Upper lobe of left lung (tissue), 6 donors: ENCODE results near the gene HSPB1. TPM values are rescaled to one million over a fixed set of nuclear protein-coding genes. Genes with fewer than 3 reads are reported as not detected.
"Not testable (repeated sequence)": the region's sequence is repeated elsewhere in the genome, so short reads cannot be mapped to it uniquely, and the experiment has no call there.

Source experiments
- ATAC-seq, 2 donors: fragments of 200-7000 bp; cut with Tn5 transposase; one replicate each; pipeline ENCODE4 v1.9.1; 2022; ENCODE audit warnings: mild to moderate bottlenecking in 2 of 2, moderate library complexity in 2 of 2; ENCODE audit not compliant: low FRiP score in 2 of 2
- DNase-seq, 2 donors: peaks; one replicate each; pipeline ENCODE4 v3.0.0-alpha.2; 2019 to 2020
- H3K27ac ChIP-seq, 4 donors: fragments of 200-600 bp; sonication (generic); one replicate each; pipeline ENCODE4 v1.5.1; 2016 to 2019
- H3K27me3 ChIP-seq, 4 donors: fragments of 200-600 bp; sonication (generic); one replicate each; pipeline ENCODE4 v1.5.1; 2017 to 2019
- H3K36me3 ChIP-seq, 4 donors: fragments of 200-600 bp; sonication (generic); one replicate each; pipeline ENCODE4 v1.5.1; 2016 to 2019
- H3K4me1 ChIP-seq, 4 donors: fragments of 200-600 bp; sonication (generic); one replicate each; pipeline ENCODE4 v1.5.1; 2018 to 2019
- H3K4me3 ChIP-seq, 4 donors: fragments of 200-600 bp; sonication (generic); one replicate each; pipeline ENCODE4 v1.5.1; 2017 to 2019; ENCODE audit warnings: mild to moderate bottlenecking in 2 of 4, moderate library complexity in 1 of 4
- H3K9me3 ChIP-seq, 4 donors: fragments of 200-600 bp; sonication (generic); one replicate each; pipeline ENCODE4 v1.5.1; 2018 to 2019
- CTCF ChIP-seq, 6 experiments: fragments of 450-650 bp in 4 of 6; fragments of 200-600 bp in 2 of 6; sonication (generic) in 2 of 6; IDR thresholded peaks; one replicate each; pipeline ENCODE4 v1.5.1; 2016 to 2019; ENCODE audit warnings: antibody characterized with exemption in 6 of 6
- EP300 ChIP-seq, 4 donors: sonication (generic); formaldehyde crosslinking; IDR thresholded peaks; one replicate each; pipeline ENCODE4 v1.5.1; 2017; ENCODE audit warnings: antibody characterized with exemption in 4 of 4, control low read depth in 2 of 4
- POLR2A ChIP-seq, 4 donors: fragments of 450-650 bp; IDR thresholded peaks; one replicate each; pipeline ENCODE4 v1.5.1; 2016 to 2017; ENCODE audit warnings: antibody characterized with exemption in 4 of 4, mild to moderate bottlenecking in 2 of 4
- POLR2AphosphoS5 ChIP-seq, 2 donors: sonication (generic); formaldehyde crosslinking; IDR thresholded peaks; one replicate each; pipeline ENCODE4 v1.5.1; 2017; ENCODE audit warnings: antibody characterized with exemption in 2 of 2
- WGBS, 2 donors: methylation state at CpG; one replicate each; pipeline ENCODE4 v1.1.5; 2017 to 2018; 5-methylcytosine and 5-hydroxymethylcytosine counted together
- total RNA-seq, 6 donors: library from RNA; depleted of rRNA in 4 of 6; stranded (reverse); fragments of >200 nt in 4 of 6; gene quantifications; one replicate each; pipeline versions ENCODE4 v1.1.0 to v1.2.1, GENCODE V29; 2016 to 2021
- donor health status: DM: no; HTN: no; CAD: no; lungs with moderate emphysema.
- donor health status: DM: no; HTN: yes; CAD: no; lungs with severe emphysema.

The HSPB1 gene
- total RNA-seq, 6 donors from 2014 or later, result 164 to 703 (median 300) TPM

DNA sequence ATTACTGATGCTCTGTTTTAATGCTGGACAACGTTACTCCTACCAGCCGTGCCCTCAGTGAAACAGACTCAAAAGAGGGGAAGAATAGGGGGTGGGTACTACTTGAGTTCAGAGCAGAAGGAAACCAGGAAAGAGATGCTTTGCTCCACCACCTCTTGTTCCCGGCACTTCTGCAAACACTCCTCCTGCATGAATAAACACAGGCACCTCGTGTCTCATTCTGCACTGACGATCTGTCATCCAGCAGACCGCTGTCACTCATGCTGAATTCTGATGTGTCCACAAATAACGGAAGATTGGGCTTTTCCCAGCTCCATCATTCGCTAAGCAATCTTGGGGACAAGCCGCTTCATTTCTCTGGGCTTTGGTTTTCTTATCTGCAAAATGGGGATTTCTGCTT, 29.6 kb downstream of the HSPB1 start:
- Histone ChIP-seq H3K4me3 (no peak overlapping the region), H3K9me3 (no peaks in the 10 kb centered on the region), H3K27me3 (no peaks in the 10 kb centered on the region), H3K4me1 (peaks cover 22 to 39% (median 30%) of the 10 kb centered on the region in 4 donors), H3K36me3 (peaks cover 4 to 43% (median 18%) of the 10 kb centered on the region in 4 donors), H3K27ac (no peak overlapping the region)
- no peak for TF ChIP-seq CTCF (IDR thresholded peaks at IDR 0.05)
- WGBS, 2 donors, result 41 to 53% methylated on average over 9 of the region's 9 CpGs
- ATAC-seq (no peak), DNase-seq (no peak)

DNA sequence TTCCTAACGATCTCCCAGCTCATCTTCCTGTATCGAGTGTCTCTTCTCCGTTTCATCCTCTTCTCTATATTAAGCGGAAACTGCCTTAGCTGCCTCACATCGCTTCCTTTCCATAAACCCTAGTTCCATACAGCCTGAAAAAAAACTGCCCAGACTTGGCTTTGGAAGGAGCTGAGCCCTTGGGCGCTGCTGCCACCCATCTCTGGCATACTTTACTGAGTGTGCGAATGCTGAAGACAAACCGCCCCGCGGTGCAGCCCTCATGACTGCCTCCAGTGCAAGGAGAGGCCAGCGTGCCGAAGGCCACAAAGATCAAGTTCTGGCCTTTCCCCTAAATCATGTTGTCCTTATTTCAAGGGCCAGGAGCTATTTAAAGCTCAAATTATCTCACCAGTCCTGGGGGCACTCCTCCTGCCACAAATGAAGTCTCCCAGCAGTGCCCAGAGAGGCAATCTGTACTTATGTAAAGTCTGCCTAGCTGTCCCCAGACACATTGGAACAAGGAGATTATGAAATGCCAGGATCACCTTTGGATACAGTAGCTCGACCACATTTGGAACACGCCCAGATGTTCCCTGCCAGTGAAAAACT, 31.1 kb downstream of the HSPB1 start:
- Histone ChIP-seq H3K4me3 (no peak overlapping the region), H3K4me1 (peaks cover 22 to 47% (median 43%) of the 10 kb centered on the region in 4 donors), H3K27me3 (no peaks in the 10 kb centered on the region), H3K27ac (peak overlapping the region in 1 of 4 donors; percentile 70), H3K36me3 (peaks cover 0 to 31% (median 11%) of the 10 kb centered on the region in 4 donors), H3K9me3 (no peaks in the 10 kb centered on the region)
- DNase-seq (peak in 1 of 2 donors; percentile 48), ATAC-seq (peak; percentile 44 to 52)
- TF ChIP-seq POLR2A (IDR thresholded peaks at IDR 0.05) (no peak), POLR2AphosphoS5 (IDR thresholded peaks at IDR 0.05) (no peak), CTCF (IDR thresholded peaks at IDR 0.05) (no peak), EP300 (IDR thresholded peaks at IDR 0.05) (no peak)
- 60 to 71% methylated on average over 9 to 14 of the region's 14 CpGs for WGBS, 2 donors

DNA sequence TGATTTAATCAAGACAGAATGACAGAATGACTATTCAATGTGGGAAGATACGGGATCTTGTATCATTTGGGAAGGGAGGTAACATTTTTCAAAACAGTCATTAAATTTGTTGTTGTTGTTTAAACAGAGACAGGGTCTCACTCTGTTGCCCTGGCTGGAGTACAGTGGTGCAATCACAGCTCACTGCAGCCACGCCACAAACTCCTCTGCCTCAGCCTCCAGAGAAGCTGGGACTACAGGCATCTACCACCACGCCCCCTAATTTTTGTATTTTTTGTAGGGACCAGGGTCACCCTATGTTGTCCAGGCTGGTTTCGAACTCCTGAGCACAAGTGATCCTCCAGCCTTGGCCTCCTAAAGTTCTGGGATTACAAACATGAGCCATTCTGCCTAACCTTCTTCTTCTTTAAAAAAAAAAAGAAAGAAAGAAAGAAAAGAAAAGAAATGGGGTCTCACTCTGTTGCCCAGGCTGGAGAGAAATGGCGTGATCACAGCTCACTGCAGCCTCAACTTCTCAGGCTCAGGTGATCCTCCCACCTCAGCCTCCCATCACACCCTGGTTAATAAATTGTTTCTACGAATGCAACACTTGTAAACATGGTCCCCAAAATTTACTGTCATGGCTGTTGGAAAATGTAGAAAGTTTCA, 32.0 kb downstream of the HSPB1 start:
- DNase-seq (no peak), ATAC-seq (no peak)
- H3K27me3 ChIP-seq, result no peaks in the 10 kb centered on the region
- H3K4me3 ChIP-seq, result no peak overlapping the region
- H3K9me3 ChIP-seq, result no peaks in the 10 kb centered on the region
- H3K4me1 ChIP-seq, result peaks cover 22 to 53% (median 44%) of the 10 kb centered on the region in 4 donors
- peaks cover 0 to 23% (median 4%) of the 10 kb centered on the region in 4 donors for H3K36me3 ChIP-seq
- H3K27ac ChIP-seq, result peak overlapping the region in 1 of 4 donors; percentile 70
- TF ChIP-seq POLR2A (IDR thresholded peaks at IDR 0.05) (no peak), POLR2AphosphoS5 (IDR thresholded peaks at IDR 0.05) (no peak), CTCF (IDR thresholded peaks at IDR 0.05) (no peak), EP300 (IDR thresholded peaks at IDR 0.05) (no peak)
- 91 to 92% methylated on average over 6 of the region's 6 CpGs for WGBS, 2 donors

GRCh38 chr7:76335417-76335816, 32.9 kb downstream of the HSPB1 start:
- 79 to 84% methylated on average over 2 of the region's 2 CpGs for whole genome bisulfite sequencing, 2 donors
- not testable (repeated sequence) for ATAC-seq, H3K27me3 ChIP-seq, H3K27ac ChIP-seq, H3K4me3 ChIP-seq, DNase-seq, H3K9me3 ChIP-seq
- Histone ChIP-seq H3K36me3 (peaks cover 0 to 13% (median 0%) of the 10 kb centered on the region in 4 donors), H3K4me1 (peaks cover 23 to 56% (median 44%) of the 10 kb centered on the region in 4 donors)

DNA sequence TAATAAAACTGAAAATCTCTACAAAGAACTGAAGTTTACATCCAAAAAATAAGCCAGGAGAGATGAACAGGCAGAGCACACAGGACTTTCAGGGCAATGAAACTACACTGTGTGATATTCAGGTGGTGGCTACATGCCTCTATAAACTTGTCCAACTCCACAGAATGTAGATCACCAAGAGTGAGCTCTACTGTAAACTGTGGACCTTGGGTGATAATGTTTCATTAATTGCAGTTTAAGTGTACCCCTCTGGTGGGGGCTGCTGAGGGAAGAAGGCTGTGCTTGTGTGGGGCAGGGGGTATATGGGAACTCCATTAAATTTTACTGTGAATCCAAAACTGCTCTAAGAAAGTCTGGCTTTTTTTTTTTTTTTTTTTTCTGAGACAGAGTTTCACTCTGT, 33.6 kb downstream of the HSPB1 start:
- Histone ChIP-seq H3K27ac (no peak overlapping the region), H3K9me3 (no peaks in the 10 kb centered on the region), H3K36me3 (peaks cover 0 to 10% (median 0%) of the 10 kb centered on the region in 4 donors), H3K4me3 (no peak overlapping the region), H3K4me1 (peaks cover 30 to 57% (median 50%) of the 10 kb centered on the region in 4 donors), H3K27me3 (no peaks in the 10 kb centered on the region)
- DNase-seq (no peak), ATAC-seq (no peak)
- TF ChIP-seq POLR2A (IDR thresholded peaks at IDR 0.05) (no peak), EP300 (IDR thresholded peaks at IDR 0.05) (no peak)

GRCh38 chr7:76337147-76337546, 34.7 kb downstream of the HSPB1 start:
- no peak for ATAC-seq
- no peaks in the 10 kb centered on the region for H3K27me3 ChIP-seq
- peak overlapping the region in 1 of 4 donors; percentile 13 for H3K27ac ChIP-seq
- H3K9me3 ChIP-seq, result no peaks in the 10 kb centered on the region
- TF ChIP-seq EP300 (IDR thresholded peaks at IDR 0.05) (no peak), POLR2A (IDR thresholded peaks at IDR 0.05) (no peak), POLR2AphosphoS5 (IDR thresholded peaks at IDR 0.05) (no peak), CTCF (IDR thresholded peaks at IDR 0.05) (no peak)
- 83 to 86% methylated on average over 6 of the region's 6 CpGs for WGBS, 2 donors
- H3K4me3 ChIP-seq, result no peak overlapping the region
- DNase-seq, result no peak
- peaks cover 0 to 7% (median 0%) of the 10 kb centered on the region in 4 donors for H3K36me3 ChIP-seq
- peaks cover 26 to 59% (median 49%) of the 10 kb centered on the region in 4 donors for H3K4me1 ChIP-seq
